ENCODE measurements around the gene AIF1.

- TF ChIP-seq EP300 (IDR thresholded peaks at IDR 0.05) (no peak), POLR2A (IDR thresholded peaks at IDR 0.05) (no peak)
- TF ChIP-seq, protein P1, sequence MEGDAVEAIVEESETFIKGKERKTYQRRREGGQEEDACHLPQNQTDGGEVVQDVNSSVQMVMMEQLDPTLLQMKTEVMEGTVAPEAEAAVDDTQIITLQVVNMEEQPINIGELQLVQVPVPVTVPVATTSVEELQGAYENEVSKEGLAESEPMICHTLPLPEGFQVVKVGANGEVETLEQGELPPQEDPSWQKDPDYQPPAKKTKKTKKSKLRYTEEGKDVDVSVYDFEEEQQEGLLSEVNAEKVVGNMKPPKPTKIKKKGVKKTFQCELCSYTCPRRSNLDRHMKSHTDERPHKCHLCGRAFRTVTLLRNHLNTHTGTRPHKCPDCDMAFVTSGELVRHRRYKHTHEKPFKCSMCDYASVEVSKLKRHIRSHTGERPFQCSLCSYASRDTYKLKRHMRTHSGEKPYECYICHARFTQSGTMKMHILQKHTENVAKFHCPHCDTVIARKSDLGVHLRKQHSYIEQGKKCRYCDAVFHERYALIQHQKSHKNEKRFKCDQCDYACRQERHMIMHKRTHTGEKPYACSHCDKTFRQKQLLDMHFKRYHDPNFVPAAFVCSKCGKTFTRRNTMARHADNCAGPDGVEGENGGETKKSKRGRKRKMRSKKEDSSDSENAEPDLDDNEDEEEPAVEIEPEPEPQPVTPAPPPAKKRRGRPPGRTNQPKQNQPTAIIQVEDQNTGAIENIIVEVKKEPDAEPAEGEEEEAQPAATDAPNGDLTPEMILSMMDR (IDR thresholded peaks at IDR 0.05), result no peak
These were observed 38.0 kb upstream of the AIF1 start for GRCh38 chr6:31576897-31577578.
